ENCODE measurements around the gene SYT15. TPM values are rescaled to one million over a fixed set of nuclear protein-coding genes. Genes with fewer than 3 reads are reported as not detected.

SYT15 gene
- total RNA-seq, 1 experiment from 2014 or later = 0.28 TPM

DNA sequence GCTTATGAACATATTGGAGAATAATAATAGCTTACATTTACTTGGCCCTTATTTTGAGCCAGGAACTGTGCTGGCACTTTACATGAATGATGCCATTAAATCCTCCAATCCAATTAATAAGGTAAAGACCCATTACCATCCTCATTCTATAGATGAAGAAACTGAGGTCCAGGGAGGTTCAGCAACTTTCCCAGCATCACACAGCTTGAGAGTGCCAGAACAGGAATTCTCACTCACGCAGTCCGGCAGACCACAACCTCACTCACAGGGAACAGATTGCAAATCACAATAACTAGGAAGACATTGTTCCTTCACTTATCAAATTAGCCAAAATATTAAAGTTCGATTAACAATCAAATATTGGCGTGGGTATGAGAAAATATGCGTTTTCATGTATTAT lies 40.8 kb upstream of the SYT15 start:
- Histone ChIP-seq H3K36me3 (ENCODE audit: control insufficient read depth, insufficient read depth, low read length) (no peaks in the 10 kb centered on the region), H3K4me1 (ENCODE audit: control insufficient read depth, insufficient read depth, low read length) (peaks cover 27% of the 10 kb centered on the region), H3K9me3 (ENCODE audit: control insufficient read depth, insufficient read depth, low read depth, low read length) (no peaks in the 10 kb centered on the region), H3K27me3 (ENCODE audit: control insufficient read depth, insufficient read depth, low read length) (no peaks in the 10 kb centered on the region), H3K27ac (ENCODE audit: low read length) (no peak overlapping the region), H3K4me3 (ENCODE audit: low read depth in 2 of 2, low read length in 2 of 2) (no peak overlapping the region)
- in situ Hi-C loops (cut with HindIII; ENCODE audit: low pct_unique_long_range_greater_than_20kb, low sequenced_read_pairs) (no loop called here), intact Hi-C loops (cut with micrococcal nuclease; ENCODE audit: unreplicated experiment) (no loop called here)
- no TSS peak for BruUV-seq (replicated peaks)
- TF ChIP-seq POLR2AphosphoS5 (IDR thresholded peaks at IDR 0.05; ENCODE audit: low read depth, low read length) = no peak
- TF ChIP-seq TCF7L2 (IDR thresholded peaks at IDR 0.05; ENCODE audit: low read depth, low read length) = no peak
- TF ChIP-seq, protein P1, sequence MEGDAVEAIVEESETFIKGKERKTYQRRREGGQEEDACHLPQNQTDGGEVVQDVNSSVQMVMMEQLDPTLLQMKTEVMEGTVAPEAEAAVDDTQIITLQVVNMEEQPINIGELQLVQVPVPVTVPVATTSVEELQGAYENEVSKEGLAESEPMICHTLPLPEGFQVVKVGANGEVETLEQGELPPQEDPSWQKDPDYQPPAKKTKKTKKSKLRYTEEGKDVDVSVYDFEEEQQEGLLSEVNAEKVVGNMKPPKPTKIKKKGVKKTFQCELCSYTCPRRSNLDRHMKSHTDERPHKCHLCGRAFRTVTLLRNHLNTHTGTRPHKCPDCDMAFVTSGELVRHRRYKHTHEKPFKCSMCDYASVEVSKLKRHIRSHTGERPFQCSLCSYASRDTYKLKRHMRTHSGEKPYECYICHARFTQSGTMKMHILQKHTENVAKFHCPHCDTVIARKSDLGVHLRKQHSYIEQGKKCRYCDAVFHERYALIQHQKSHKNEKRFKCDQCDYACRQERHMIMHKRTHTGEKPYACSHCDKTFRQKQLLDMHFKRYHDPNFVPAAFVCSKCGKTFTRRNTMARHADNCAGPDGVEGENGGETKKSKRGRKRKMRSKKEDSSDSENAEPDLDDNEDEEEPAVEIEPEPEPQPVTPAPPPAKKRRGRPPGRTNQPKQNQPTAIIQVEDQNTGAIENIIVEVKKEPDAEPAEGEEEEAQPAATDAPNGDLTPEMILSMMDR (IDR thresholded peaks at IDR 0.05) = no peak
- TF ChIP-seq SIN3A (IDR thresholded peaks at IDR 0.05; ENCODE audit: borderline replicate concordance, insufficient read depth, low read depth, low read length) = no peak
- TF ChIP-seq REST (IDR thresholded peaks at IDR 0.05; ENCODE audit: insufficient read depth in 1 of 2, low read depth in 2 of 2, low read length in 1 of 2) = no peak
- DNase-seq (ENCODE audit: low read depth, low spot score) (no peak), ATAC-seq (no peak)
- ChIA-PET POLR2A (no interaction called here), CTCF (no interaction called here)

DNA sequence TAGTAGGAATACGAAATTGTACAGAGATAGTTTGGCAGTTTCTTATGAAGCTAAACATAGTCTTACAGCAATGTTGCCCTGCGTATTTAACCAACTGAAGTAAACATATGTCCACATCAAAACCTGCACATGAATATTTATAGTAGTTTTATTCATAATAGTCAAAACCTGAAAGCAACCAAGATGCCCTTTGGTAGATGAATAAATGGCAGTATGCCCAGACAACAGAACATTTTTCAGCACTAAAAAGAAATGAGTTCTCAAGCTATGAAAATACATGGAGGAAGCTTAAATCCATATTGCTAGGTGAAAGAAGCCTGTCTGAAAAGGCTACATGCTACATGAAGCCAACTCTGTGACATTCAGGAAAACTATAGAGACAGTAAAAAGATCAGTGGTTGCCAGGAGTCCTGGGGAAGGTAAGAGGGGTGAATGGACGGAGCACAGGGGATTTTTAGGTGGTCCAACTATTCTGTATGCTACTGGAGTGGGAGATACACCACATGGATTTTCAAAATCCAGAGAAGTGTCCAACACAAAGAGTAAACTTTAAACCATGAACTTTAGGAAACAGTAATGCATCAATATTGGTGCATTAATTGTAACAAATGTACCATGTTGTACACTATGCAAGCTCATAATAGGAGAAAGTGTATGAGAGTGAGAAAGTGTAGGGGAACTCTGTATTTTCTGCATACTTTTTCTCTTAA lies 40.1 kb upstream of the SYT15 start:
- no TSS peak for BruUV-seq (replicated peaks)
- H3K9me3 ChIP-seq (ENCODE audit: control insufficient read depth, insufficient read depth, low read depth, low read length) = no peaks in the 10 kb centered on the region
- no peaks in the 10 kb centered on the region for H3K27me3 ChIP-seq (ENCODE audit: control insufficient read depth, insufficient read depth, low read length)
- H3K27ac ChIP-seq (ENCODE audit: low read length) = peak overlapping the region; percentile 36
- ChIA-PET CTCF (no interaction called here), POLR2A (interaction anchor here (1.3 kb wide), 1 partner anchor 8 kb away, joined by 8 read pairs; no protein-coding TSS in a partner anchor)
- in situ Hi-C loops (cut with HindIII; ENCODE audit: low pct_unique_long_range_greater_than_20kb, low sequenced_read_pairs) = no loop called here
- intact Hi-C loops (cut with micrococcal nuclease; ENCODE audit: unreplicated experiment) = no loop called here
- no peak for DNase-seq (ENCODE audit: low read depth, low spot score)
- TF ChIP-seq REST (IDR thresholded peaks at IDR 0.05; ENCODE audit: insufficient read depth in 1 of 2, low read depth in 2 of 2, low read length in 1 of 2) (no peak; a peak in 1 of 4 replicates), SIN3A (IDR thresholded peaks at IDR 0.05; ENCODE audit: borderline replicate concordance, insufficient read depth, low read depth, low read length) (no peak), POLR2AphosphoS5 (IDR thresholded peaks at IDR 0.05; ENCODE audit: low read depth, low read length) (no peak), TCF7L2 (IDR thresholded peaks at IDR 0.05; ENCODE audit: low read depth, low read length) (no peak)
- TF ChIP-seq, protein P1 (IDR thresholded peaks at IDR 0.05) = no peak
- H3K4me3 ChIP-seq (ENCODE audit: low read depth in 2 of 2, low read length in 2 of 2) = no peak overlapping the region
- ATAC-seq = no peak
- peaks cover 27% of the 10 kb centered on the region for H3K4me1 ChIP-seq (ENCODE audit: control insufficient read depth, insufficient read depth, low read length)
- H3K36me3 ChIP-seq (ENCODE audit: control insufficient read depth, insufficient read depth, low read length) = no peaks in the 10 kb centered on the region
